Measurements from ENCODE around the gene RGS2.

GRCh38 chr1:192794768-192795035, 14.1 kb upstream of the RGS2 start:
- TF ChIP-seq CTCF (IDR thresholded peaks at IDR 0.05) (no peak), EP300 (IDR thresholded peaks at IDR 0.05) (no peak)

Measured in sigmoid colon (tissue), 4 donors.